ENCODE data around the gene SLC38A10. TPM values are rescaled to one million over a fixed set of nuclear protein-coding genes. Genes with fewer than 3 reads are reported as not detected.

The SLC38A10 gene
- total RNA-seq, 4 donors from 2014 or later: 24.5 to 56.5 (median 28.8) TPM

GRCh38 chr17:81246679-81247338 is 48.3 kb downstream of the SLC38A10 start:
- H3K36me3 ChIP-seq: peaks cover 0 to 10% of the 10 kb centered on the region in 2 donors
- no peak overlapping the region for H3K4me3 ChIP-seq
- H3K27ac ChIP-seq: no peak overlapping the region
- in situ Hi-C loops (cut with MboI; ENCODE audit: low sequenced_read_pairs in 4 of 4) (loop anchor here in 1 of 4 donors (25.0 kb wide), 1 partner anchor 110 kb away; no protein-coding TSS in a partner anchor), intact Hi-C loops (cut with DNase I; ENCODE audit: low total_unique reads) (no loop called here)
- TF ChIP-seq CTCF (IDR thresholded peaks at IDR 0.05 in 4 of 5, conservative IDR thresholded peaks at IDR 0.05 in 1 of 5) (no peak), POLR2A (IDR thresholded peaks at IDR 0.05) (no peak)
- DNase-seq (no peak), ATAC-seq (no peak)
- no peaks in the 10 kb centered on the region for H3K9me3 ChIP-seq
- no peaks in the 10 kb centered on the region for H3K27me3 ChIP-seq
- no peaks in the 10 kb centered on the region for H3K4me1 ChIP-seq

GRCh38 chr17:81246343-81246670 is 48.8 kb downstream of the SLC38A10 start:
- TF ChIP-seq CTCF (IDR thresholded peaks at IDR 0.05 in 4 of 5, conservative IDR thresholded peaks at IDR 0.05 in 1 of 5) (no peak), POLR2A (IDR thresholded peaks at IDR 0.05) (no peak)
- peaks cover 0 to 10% of the 10 kb centered on the region in 2 donors for H3K36me3 ChIP-seq
- no peaks in the 10 kb centered on the region for H3K9me3 ChIP-seq
- H3K27me3 ChIP-seq: no peaks in the 10 kb centered on the region
- no peak for ATAC-seq
- no peaks in the 10 kb centered on the region for H3K4me1 ChIP-seq
- H3K4me3 ChIP-seq: no peak overlapping the region
- intact Hi-C loops (cut with DNase I; ENCODE audit: low total_unique reads) (no loop called here), in situ Hi-C loops (cut with MboI; ENCODE audit: low sequenced_read_pairs in 4 of 4) (loop anchor here in 1 of 4 donors (25.0 kb wide), 1 partner anchor 109 kb away; no protein-coding TSS in a partner anchor)
- H3K27ac ChIP-seq: no peak overlapping the region
- DNase-seq: no peak

DNA sequence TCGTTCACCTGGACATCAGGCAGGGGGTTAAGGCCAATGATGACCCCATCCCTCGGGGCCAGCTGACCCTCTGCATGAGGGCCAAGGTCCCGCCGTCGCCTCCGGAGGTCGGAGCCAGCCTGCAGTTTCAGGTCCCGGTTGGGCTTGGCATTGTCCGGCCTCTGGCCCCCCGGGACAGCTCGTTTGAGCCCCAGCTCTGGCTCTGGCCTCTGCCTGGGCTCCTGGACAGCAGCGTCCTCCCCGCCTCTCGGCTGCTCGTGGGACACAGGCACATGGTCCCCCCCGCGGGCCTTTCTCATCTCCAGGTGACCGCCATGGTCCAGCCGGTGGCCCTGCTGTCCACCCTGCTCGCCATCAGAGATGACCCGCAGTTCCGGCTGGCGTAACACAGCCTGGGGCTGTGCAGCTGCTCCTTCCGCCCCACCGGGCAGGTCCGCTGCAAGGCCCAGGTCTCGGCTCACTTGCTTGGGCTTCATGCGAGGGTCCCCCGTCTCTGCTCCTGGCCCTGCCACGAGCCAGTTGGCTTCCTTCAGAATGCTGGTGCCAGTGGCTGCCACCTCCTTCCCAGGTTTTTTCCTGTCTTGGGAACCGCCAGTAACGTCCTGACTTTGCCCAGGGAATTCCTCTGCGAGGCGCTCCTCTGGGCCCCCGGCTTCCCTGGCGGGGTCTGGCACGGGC is 49.3 kb downstream of the SLC38A10 start:
- H3K27me3 ChIP-seq: no peaks in the 10 kb centered on the region
- no peak overlapping the region for H3K27ac ChIP-seq
- H3K4me3 ChIP-seq: no peak overlapping the region
- intact Hi-C loops (cut with DNase I; ENCODE audit: low total_unique reads) (no loop called here), in situ Hi-C loops (cut with MboI; ENCODE audit: low sequenced_read_pairs in 4 of 4) (loop anchor here in 1 of 4 donors (25.0 kb wide), 1 partner anchor 109 kb away; no protein-coding TSS in a partner anchor)
- no peak for ATAC-seq
- peaks cover 0 to 10% of the 10 kb centered on the region in 2 donors for H3K36me3 ChIP-seq
- TF ChIP-seq CTCF (IDR thresholded peaks at IDR 0.05 in 4 of 5, conservative IDR thresholded peaks at IDR 0.05 in 1 of 5) (no peak), POLR2A (IDR thresholded peaks at IDR 0.05) (no peak)
- peaks cover under 1 to 2% of the 10 kb centered on the region in 2 donors for H3K4me1 ChIP-seq
- no peaks in the 10 kb centered on the region for H3K9me3 ChIP-seq
- DNase-seq: no peak

DNA sequence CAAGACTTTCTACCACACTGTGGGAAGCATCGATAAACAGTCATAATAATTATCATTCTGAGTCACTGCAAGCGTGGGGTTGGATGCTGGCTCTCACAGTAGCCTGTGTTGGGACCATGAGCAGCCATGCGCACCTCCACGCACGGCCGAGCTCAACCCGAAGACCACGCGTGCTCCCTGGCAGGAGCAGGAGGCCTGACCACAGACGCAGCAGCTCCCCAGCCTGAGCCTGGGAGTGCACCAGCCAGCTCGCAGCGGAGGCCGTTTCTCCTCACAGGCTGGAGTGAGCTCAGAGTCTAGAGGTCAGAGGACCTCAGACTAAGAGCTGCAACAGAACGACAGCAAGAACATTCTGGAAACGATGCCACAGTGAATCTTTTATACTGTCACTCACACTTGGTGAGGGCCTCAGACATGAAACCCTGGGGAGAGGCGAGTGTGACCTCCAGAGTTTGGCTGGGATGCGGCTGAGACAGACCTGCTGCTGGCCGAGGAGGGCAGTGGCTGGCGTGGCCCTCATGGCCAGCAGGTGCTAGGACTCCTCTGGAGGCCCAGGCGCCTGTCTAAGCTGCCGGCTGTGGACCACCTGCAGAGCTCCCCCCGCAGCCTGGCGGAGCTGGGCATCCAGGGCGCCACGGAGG is 50.0 kb downstream of the SLC38A10 start:
- Histone ChIP-seq H3K9me3 (no peaks in the 10 kb centered on the region), H3K4me3 (no peak overlapping the region), H3K36me3 (peaks cover 0 to 7% of the 10 kb centered on the region in 2 donors), H3K4me1 (peaks cover 7 to 8% of the 10 kb centered on the region in 2 donors), H3K27ac (no peak overlapping the region), H3K27me3 (no peaks in the 10 kb centered on the region)
- ATAC-seq (no peak), DNase-seq (no peak)
- intact Hi-C loops (cut with DNase I; ENCODE audit: low total_unique reads): no loop called here
- in situ Hi-C loops (cut with MboI; ENCODE audit: low sequenced_read_pairs in 4 of 4): loop anchor here in 1 of 4 donors (25.0 kb wide), 1 partner anchor 108 kb away; no protein-coding TSS in a partner anchor
- no peak for TF ChIP-seq POLR2A (IDR thresholded peaks at IDR 0.05)
- no peak for TF ChIP-seq CTCF (IDR thresholded peaks at IDR 0.05 in 4 of 5, conservative IDR thresholded peaks at IDR 0.05 in 1 of 5)
